ENCODE results near the gene AAR2. TPM values are rescaled to one million over a fixed set of nuclear protein-coding genes. Genes with fewer than 3 reads are reported as not detected.

AAR2 gene
- total RNA-seq, 1 donor from 2014 or later = 20.3 TPM

DNA sequence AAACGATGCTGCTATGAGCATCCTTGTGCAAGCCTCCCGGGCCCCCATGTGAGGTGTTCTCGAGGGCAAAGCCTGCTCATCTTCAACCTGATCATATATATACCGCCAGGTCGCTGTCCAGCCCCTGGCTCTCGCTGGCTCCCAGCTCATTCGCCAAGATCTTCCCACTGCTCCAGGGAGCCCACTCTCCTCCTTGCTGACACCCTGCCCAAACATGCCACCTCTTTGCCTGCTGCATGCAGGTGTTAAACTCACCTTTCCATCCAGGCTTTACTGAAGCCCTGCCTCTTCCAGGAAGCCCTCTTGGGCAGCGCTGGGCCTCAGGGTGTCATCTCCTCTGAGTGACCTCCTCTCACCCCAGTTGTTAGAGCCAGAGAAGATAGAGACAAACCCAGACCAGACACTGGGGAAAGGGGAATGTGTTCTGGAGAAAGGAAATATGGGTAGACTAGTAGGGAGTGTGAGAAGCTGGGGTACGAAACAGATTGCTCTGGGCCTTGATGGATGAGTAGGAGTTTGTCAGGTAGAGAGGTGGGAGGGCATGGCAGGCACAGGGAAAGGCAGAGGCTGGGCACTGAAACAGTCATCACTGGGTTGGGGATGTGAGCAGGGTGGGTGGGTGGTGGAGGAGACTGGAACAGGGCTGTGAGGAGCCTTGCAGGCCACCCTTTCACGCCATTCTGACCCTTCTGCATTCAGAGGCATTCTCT, 68.7 kb downstream of the AAR2 start:
- Mint-ChIP-seq H3K9me3 (ENCODE audit: unreplicated experiment) (no peaks in the 10 kb centered on the region), H3K4me3 (ENCODE audit: unreplicated experiment) (peak overlapping the region; percentile 89), H3K27me3 (ENCODE audit: unreplicated experiment) (peaks cover 6% of the 10 kb centered on the region), H3K36me3 (ENCODE audit: low read depth, unreplicated experiment) (peaks cover 3% of the 10 kb centered on the region), H3K27ac (ENCODE audit: unreplicated experiment) (no peak overlapping the region), H3K4me1 (ENCODE audit: unreplicated experiment) (peaks cover 4% of the 10 kb centered on the region)
- TF ChIP-seq, protein P1, sequence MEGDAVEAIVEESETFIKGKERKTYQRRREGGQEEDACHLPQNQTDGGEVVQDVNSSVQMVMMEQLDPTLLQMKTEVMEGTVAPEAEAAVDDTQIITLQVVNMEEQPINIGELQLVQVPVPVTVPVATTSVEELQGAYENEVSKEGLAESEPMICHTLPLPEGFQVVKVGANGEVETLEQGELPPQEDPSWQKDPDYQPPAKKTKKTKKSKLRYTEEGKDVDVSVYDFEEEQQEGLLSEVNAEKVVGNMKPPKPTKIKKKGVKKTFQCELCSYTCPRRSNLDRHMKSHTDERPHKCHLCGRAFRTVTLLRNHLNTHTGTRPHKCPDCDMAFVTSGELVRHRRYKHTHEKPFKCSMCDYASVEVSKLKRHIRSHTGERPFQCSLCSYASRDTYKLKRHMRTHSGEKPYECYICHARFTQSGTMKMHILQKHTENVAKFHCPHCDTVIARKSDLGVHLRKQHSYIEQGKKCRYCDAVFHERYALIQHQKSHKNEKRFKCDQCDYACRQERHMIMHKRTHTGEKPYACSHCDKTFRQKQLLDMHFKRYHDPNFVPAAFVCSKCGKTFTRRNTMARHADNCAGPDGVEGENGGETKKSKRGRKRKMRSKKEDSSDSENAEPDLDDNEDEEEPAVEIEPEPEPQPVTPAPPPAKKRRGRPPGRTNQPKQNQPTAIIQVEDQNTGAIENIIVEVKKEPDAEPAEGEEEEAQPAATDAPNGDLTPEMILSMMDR (IDR thresholded peaks at IDR 0.05; ENCODE audit: unreplicated experiment) = no peak
- DNase-seq (ENCODE audit: low spot score) = no peak

DNA sequence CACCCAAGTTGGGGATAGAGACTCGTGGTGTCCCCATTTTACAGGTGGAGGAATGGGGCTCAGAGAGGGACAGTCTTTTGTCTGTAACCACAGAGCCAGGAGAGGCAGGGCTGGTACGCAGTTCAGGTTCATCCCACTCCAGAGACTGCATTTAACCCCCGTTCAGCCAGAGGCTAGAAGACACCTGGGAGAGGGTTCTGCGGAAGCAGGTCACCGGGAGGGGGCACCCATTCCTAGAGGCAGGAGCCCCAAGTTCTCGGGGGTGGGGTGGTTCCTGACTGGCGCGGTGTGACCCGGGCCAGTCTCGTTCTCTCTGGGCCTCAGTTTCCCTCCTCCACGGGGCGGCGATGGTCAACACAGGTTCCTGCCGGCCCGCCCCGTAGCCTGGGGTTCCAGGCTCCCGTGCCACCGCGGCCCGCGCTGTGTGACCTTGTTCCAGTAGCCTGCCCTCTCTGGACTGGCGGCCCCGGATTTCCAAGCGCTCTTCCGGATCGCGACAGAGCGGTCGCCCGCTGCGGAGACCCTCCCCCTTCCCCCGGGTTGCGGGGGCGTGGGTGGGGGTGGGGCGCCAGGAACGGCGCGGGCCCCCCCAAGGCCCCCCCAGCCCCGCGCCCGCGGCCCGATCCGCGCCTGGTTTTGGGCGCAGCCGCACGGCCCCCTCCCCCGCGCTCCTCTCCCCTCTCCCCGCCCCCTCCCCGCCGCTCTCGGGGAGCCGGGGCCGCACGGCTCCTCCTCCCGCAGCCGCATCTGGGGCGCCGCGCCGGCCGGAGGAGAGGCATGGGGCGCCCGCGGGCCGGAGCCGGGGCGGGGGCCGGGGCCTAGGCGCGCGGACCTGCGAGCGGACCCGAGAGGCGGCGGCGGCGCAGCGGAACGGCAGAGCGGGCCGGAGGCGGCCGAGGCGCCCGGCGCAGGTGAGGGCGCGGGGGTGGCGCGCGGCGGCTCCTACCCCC, 69.6 kb downstream of the AAR2 start, which contains the start of gene DLGAP4:
TSS of gene DLGAP4 (plus strand) at position 738 of the 950 bp plus-strand sequence. CDS start 125,379 bp downstream, outside the sequence.
- Mint-ChIP-seq H3K4me1 (ENCODE audit: unreplicated experiment) (peaks cover 4% of the 10 kb centered on the region), H3K9me3 (ENCODE audit: unreplicated experiment) (no peaks in the 10 kb centered on the region), H3K4me3 (ENCODE audit: unreplicated experiment) (peak within 1 kb of the TSS; percentile 89), H3K36me3 (ENCODE audit: low read depth, unreplicated experiment) (no peaks in the 10 kb centered on the region), H3K27me3 (ENCODE audit: unreplicated experiment) (peaks cover 6% of the 10 kb centered on the region), H3K27ac (ENCODE audit: unreplicated experiment) (no peak within 1 kb of the TSS)
- TF ChIP-seq, protein P1 (IDR thresholded peaks at IDR 0.05; ENCODE audit: unreplicated experiment) = no peak
- DNase-seq (ENCODE audit: low spot score) = no peak

Other genes with a start within 250 kb of the AAR2 start
- 19.3 TPM for gene EPB41L1, start 81.7 kb upstream of the AAR2 start, total RNA-seq (ENCODE audit: unreplicated experiment)
- gene DLGAP4, start 69.9 kb downstream of the AAR2 start, total RNA-seq (ENCODE audit: unreplicated experiment) = 172 TPM